Bronchial epithelial cell (primary cell): Measurements from ENCODE around the gene TPRG1L. TPM values are rescaled to one million over a fixed set of nuclear protein-coding genes. Genes with fewer than 3 reads are reported as not detected.
A peak's percentile ranks its signal among the peaks of the same experiment; 100 is the strongest.

Experiments used
- DNase-seq: peaks from one replicate; pipeline ENCODE4 v3.0.0-alpha.2; 2010; ENCODE audit warnings: low read depth
- FAIRE-seq: peaks from 2 replicates; lab custom pipeline; 2011; peaks lifted over from hg19 to GRCh38; lab: Jason Lieb, UNC
- H3K27me3 ChIP-seq: 2 replicates; pipeline ENCODE4 v1.5.1; 2011; ENCODE audit warnings: low read length; ENCODE audit not compliant: control insufficient read depth, insufficient read depth
- H3K36me3 ChIP-seq: 2 replicates; pipeline ENCODE4 v1.5.1; 2011; ENCODE audit warnings: low read length; ENCODE audit not compliant: control insufficient read depth, insufficient read depth
- H3K4me3 ChIP-seq: 2 replicates; pipeline ENCODE4 v1.5.1; 2011; ENCODE audit warnings: mild to moderate bottlenecking, low read depth, low read length, control low read depth
- total RNA-seq: library from RNA; depleted of rRNA; stranded (reverse); fragments of >200 nt; gene quantifications from 2 replicates; pipeline ENCODE4 v1.2.1, GENCODE V29; 2014
- TF ChIP-seq, protein P1 (sequence below): IDR thresholded peaks from 2 replicates; pipeline ENCODE4 v1.5.1; 2011; ENCODE audit warnings: mild to moderate bottlenecking, moderate library complexity, low read length, control low read depth, inconsistent platforms; ENCODE audit not compliant: insufficient read depth, severe bottlenecking

TPRG1L gene
- total RNA-seq, 1 donor from 2014 or later: 33.4 TPM

DNA sequence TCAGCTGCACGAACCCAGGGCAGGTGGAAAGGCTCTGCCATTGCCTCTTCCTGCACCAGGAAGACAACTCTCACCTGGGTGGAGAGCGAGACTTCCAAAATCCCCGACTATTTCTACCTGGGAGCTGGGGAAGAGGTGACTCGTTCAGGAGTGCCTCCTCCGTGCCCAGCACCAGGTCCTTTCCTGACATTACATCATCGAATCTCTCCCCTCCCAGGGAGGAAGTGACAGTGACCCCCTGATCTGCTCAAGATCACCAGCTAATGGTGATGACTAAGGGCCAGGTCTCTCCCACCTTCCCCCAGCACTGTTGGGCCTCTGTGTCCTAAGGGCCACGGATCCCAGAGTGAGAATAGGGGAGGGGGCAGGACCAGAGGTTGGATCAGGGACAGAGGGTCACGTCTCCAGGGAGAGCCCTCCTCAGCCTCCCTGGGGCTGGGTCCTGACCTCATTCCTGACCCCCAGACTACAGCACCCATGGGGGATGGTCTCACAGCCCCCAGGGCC lies 20.3 kb upstream of the TPRG1L start:
- Histone ChIP-seq H3K36me3 (no peaks in the 10 kb centered on the region), H3K4me3 (no peak overlapping the region), H3K27me3 (peaks cover 10% of the 10 kb centered on the region)
- peak; percentile 23 for DNase-seq
- TF ChIP-seq, protein P1, sequence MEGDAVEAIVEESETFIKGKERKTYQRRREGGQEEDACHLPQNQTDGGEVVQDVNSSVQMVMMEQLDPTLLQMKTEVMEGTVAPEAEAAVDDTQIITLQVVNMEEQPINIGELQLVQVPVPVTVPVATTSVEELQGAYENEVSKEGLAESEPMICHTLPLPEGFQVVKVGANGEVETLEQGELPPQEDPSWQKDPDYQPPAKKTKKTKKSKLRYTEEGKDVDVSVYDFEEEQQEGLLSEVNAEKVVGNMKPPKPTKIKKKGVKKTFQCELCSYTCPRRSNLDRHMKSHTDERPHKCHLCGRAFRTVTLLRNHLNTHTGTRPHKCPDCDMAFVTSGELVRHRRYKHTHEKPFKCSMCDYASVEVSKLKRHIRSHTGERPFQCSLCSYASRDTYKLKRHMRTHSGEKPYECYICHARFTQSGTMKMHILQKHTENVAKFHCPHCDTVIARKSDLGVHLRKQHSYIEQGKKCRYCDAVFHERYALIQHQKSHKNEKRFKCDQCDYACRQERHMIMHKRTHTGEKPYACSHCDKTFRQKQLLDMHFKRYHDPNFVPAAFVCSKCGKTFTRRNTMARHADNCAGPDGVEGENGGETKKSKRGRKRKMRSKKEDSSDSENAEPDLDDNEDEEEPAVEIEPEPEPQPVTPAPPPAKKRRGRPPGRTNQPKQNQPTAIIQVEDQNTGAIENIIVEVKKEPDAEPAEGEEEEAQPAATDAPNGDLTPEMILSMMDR: no peak
- no peak for FAIRE-seq

DNA sequence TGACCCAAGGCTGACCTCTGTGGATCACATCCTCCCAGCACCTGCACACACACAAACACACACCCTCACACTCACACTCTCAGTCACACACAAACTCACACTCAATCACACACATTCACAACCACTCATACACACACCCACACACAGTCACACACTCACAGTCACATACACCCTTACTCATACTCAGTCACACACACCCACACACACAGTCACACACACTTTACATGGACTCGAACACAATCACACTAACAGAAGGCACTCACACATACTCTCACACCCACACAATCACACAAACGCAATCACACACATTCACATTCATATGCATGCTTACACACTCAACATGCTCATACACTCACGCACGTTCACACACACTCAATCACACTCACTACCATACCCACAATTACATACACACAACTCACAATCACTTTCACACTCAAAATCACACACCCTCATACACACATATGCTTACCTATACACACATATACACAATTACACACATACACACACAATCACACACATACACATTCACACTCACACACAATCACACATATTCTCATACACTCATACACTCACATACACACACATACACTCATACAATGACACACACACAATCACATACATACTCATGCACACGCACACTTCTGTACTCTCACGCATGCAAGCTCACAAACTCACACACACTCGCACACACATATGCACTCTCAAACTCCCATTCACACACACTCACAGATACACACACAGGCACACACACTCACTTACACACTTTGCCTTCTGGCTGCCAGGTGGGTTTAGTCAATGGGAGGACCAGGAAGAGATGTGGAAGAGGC lies 19.6 kb upstream of the TPRG1L start:
- TF ChIP-seq, protein P1: no peak
- Histone ChIP-seq H3K4me3 (no peak overlapping the region), H3K27me3 (peaks cover 16% of the 10 kb centered on the region), H3K36me3 (no peaks in the 10 kb centered on the region)
- DNase-seq (no peak), FAIRE-seq (peak; percentile 94)

DNA sequence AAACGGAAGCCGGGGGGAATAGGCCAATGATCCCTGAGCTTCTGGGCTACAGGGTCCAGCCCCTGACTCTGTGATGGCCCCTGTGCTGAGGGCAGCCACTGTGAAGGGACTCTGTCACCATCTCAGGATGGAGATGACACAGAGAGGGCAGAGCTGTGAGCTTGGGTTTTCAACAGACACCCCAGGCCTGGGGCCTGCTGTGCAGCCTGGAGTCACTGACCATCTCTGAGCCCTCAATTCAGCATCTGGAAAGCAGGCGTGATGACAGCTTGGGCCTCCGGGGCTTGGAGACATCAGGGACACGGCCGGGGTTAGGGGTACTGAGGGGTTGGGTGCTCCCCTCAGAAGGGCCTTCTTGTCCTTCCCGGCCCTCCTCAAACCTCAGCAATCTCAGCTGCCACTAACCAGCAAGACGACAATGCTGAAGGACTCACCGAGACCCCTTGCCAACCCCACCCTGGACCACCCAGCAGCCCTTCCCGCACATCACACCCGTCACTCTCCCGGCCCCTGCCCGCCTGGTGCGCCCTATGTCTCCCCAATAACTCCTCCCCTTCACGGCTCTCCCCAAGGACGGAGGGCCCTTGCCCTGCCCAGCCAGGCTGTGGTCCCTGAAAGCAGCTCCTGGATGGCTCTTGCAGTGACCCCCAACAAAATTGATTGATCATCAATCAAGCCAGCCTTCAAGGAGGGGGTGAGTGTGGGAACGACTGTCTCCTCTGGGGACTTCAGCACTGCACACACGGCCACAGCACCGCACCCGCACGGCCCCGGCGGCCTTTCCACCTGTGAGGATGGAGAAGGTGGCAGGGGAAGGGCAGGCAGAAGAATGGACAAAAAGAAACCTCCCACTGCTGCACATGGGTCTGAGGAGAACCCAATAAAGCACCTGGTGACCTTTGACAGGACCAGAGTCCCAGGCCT lies 17.8 kb upstream of the TPRG1L start:
- H3K4me3 ChIP-seq: no peak overlapping the region
- H3K36me3 ChIP-seq: no peaks in the 10 kb centered on the region
- no peak for FAIRE-seq
- TF ChIP-seq, protein P1: no peak
- DNase-seq: no peak
- peaks cover 21% of the 10 kb centered on the region for H3K27me3 ChIP-seq

DNA sequence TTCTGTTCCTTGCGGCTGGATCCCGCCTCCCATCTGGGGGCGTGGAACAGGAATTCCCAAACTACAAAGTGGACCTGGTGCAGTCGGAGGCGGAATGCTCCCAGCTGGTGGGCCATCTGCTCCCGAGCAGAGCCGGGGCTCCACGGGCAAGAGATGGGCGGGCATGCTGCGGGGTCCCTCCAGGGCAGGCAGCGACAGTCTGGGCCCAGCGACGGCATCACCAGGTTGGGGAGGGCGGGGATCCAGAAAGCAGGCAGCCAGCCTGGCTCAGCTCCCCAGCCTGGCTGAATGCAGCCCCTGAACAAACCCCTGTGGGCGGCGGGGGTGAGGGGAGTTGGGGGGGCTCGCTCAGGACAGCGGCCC lies 17.1 kb upstream of the TPRG1L start:
- TF ChIP-seq, protein P1: no peak
- peaks cover 24% of the 10 kb centered on the region for H3K27me3 ChIP-seq
- FAIRE-seq (no peak), DNase-seq (no peak)
- H3K4me3 ChIP-seq: no peak overlapping the region
- H3K36me3 ChIP-seq: no peaks in the 10 kb centered on the region

DNA sequence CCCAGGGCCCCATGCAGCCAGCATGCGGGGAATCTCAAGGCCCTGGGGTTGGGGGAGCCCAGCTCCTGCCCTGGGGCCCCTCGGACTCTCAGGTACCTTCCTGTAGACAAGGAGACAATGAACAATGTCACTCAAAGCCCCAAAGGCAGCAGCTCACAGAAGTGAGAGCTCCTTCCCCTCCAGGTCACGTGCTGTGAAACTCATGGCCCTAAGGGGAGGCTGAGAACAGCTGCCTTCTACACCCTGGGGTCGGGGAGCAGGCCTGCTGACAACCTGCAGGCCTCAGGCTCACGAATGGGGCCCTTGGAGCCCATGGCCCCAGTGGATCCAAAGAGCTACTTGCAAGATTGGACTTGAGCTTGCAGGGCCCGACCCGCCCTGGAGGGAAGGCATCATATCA lies 16.7 kb upstream of the TPRG1L start:
- Histone ChIP-seq H3K4me3 (no peak overlapping the region), H3K36me3 (no peaks in the 10 kb centered on the region), H3K27me3 (peaks cover 27% of the 10 kb centered on the region)
- DNase-seq (no peak), FAIRE-seq (no peak)
- TF ChIP-seq, protein P1: no peak
